HG02759 (cell line): ENCODE measurements around the gene PDE11A.

Experiments used
- ATAC-seq: cut with Tn5 transposase; IDR thresholded peaks from one replicate; pipeline ENCODE4 v1.9.1; 2021; ENCODE audit warnings: mild to moderate bottlenecking, moderate library complexity; ENCODE audit not compliant: unreplicated experiment

The PDE11A gene

GRCh38 chr2:177730363-177730762 is 342.2 kb downstream of the PDE11A start:
- no peak for ATAC-seq

GRCh38 chr2:177728920-177729319 is 343.7 kb downstream of the PDE11A start:
- ATAC-seq: no peak

GRCh38 chr2:177728399-177728765 is 344.2 kb downstream of the PDE11A start:
- ATAC-seq: no peak

- ATAC-seq: no peak
Observed at GRCh38 chr2:177727577-177728398, 344.8 kb downstream of the PDE11A start.

GRCh38 chr2:177726931-177727348 is 345.6 kb downstream of the PDE11A start:
- ATAC-seq: no peak

- no peak for ATAC-seq
Observed at GRCh38 chr2:177724398-177725287, 347.9 kb downstream of the PDE11A start.

GRCh38 chr2:177723235-177723634 is 349.3 kb downstream of the PDE11A start:
- no peak for ATAC-seq

- no peak for ATAC-seq
Observed at GRCh38 chr2:177721818-177722567, 350.6 kb downstream of the PDE11A start.

- no peak for ATAC-seq
Observed at GRCh38 chr2:177721087-177721486, 351.5 kb downstream of the PDE11A start.

GRCh38 chr2:177717831-177718618 is 354.6 kb downstream of the PDE11A start:
- no peak for ATAC-seq

GRCh38 chr2:177716484-177716883 is 356.1 kb downstream of the PDE11A start:
- ATAC-seq: no peak

GRCh38 chr2:177715771-177716170 is 356.8 kb downstream of the PDE11A start:
- ATAC-seq: no peak

GRCh38 chr2:177714704-177715103 is 357.9 kb downstream of the PDE11A start:
- no peak for ATAC-seq

GRCh38 chr2:177712462-177712861 is 360.1 kb downstream of the PDE11A start:
- no peak for ATAC-seq

- ATAC-seq: no peak
Observed at GRCh38 chr2:177711483-177712265, 360.9 kb downstream of the PDE11A start.

- ATAC-seq: no peak
Observed at GRCh38 chr2:177710889-177711288, 361.7 kb downstream of the PDE11A start.

- ATAC-seq: no peak
Observed at GRCh38 chr2:177709986-177710401, 362.6 kb downstream of the PDE11A start.

- ATAC-seq: no peak
Observed at GRCh38 chr2:177708660-177709444, 363.7 kb downstream of the PDE11A start.

GRCh38 chr2:177708106-177708505 is 364.5 kb downstream of the PDE11A start:
- no peak for ATAC-seq
